Adrenal gland (tissue), 12 donors: Measurements from ENCODE around the gene PLXNA2. TPM values are rescaled to one million over a fixed set of nuclear protein-coding genes. Genes with fewer than 3 reads are reported as not detected.

ENCODE experiments used
- DNase-seq, 7 donors: peaks; one replicate each; pipeline ENCODE4 v3.0.0-alpha.2; 2019 to 2020
- H3K27ac ChIP-seq, 5 donors: fragments of 200-600 bp; sonication (generic) in 4 of 5; 1 replicate in 3 of 5; 2 replicates in 2 of 5; pipeline versions ENCODE4 v1.5.1 to v1.8.0; 2016 to 2020; ENCODE audit warnings: mild to moderate bottlenecking in 1 of 5
- H3K27me3 ChIP-seq: fragments of 200-600 bp; 2 replicates; pipeline ENCODE4 v1.8.0; 2021
- H3K36me3 ChIP-seq, 2 donors: fragments of 200-600 bp; replicated peaks in 1 of 2; 1 replicate in 1 of 2; 2 replicates in 1 of 2; pipeline versions ENCODE4 v1.5.1 to v1.8.0; 2018 to 2022
- H3K4me1 ChIP-seq, 2 donors: fragments of 200-600 bp; replicated peaks in 1 of 2; 1 replicate in 1 of 2; 2 replicates in 1 of 2; pipeline versions ENCODE4 v1.5.1 to v1.8.0; 2018 to 2021
- H3K4me3 ChIP-seq, 4 donors: fragments of 200-600 bp; sonication (generic) in 3 of 4; one replicate each; pipeline ENCODE4 v1.5.1; 2016 to 2018
- H3K9me3 ChIP-seq, 3 donors: fragments of 200-600 bp; sonication (generic) in 1 of 3; replicated peaks in 1 of 3; 1 replicate in 2 of 3; 2 replicates in 1 of 3; pipeline versions ENCODE4 v1.5.1 to v1.8.0; 2016 to 2021
- CTCF ChIP-seq, 6 experiments: fragments of 450-650 bp in 4 of 6; fragments of 200-600 bp in 2 of 6; sonication (generic) in 1 of 6; IDR thresholded peaks; 1 replicate in 5 of 6; 2 replicates in 1 of 6; pipeline versions ENCODE4 v1.5.1 to v1.8.0; 2016 to 2021; ENCODE audit warnings: antibody characterized with exemption in 6 of 6, mild to moderate bottlenecking in 2 of 6, moderate library complexity in 1 of 6
- POLR2A ChIP-seq, 2 donors: fragments of 450-650 bp; IDR thresholded peaks; one replicate each; pipeline ENCODE4 v1.6.1; 2017; ENCODE audit warnings: antibody characterized with exemption in 2 of 2, mild to moderate bottlenecking in 2 of 2, moderate library complexity in 1 of 2
- WGBS, 4 donors: extraction: QIAGEN DNeasy Blood & Tissue Kit in 2 of 4; methylation state at CpG; one replicate each; pipeline versions ENCODE4 v1.1.5 to v1.1.7; 2013 to 2017; 5-methylcytosine and 5-hydroxymethylcytosine counted together
- intact Hi-C, 2 donors: fragments of 100-400 bp; cut with DNase I; formaldehyde crosslinking; loops; one replicate each; pipeline versions ENCODE4 v1.14.1 to v1.15.0; 2022 to 2023
- polyA plus RNA-seq, 3 donors: library from polyadenylated mRNA; stranded (reverse); fragments of 200-250 nt in 2 of 3; fragments of 350-450 nt in 1 of 3; fragmentation: Illumina TruSeq in 1 of 3; extraction: RNeasy Lipid Tissue Mini Kit (QIAGEN cat#74804) in 1 of 3; gene quantifications; one replicate each; pipeline ENCODE4 v1.2.3, GENCODE V29; 2013 to 2014
- total RNA-seq, 9 donors: library from RNA; depleted of rRNA in 4 of 9; stranded (reverse); fragments of >200 nt in 4 of 9; fragments of 120-200 nt in 1 of 9; fragmentation: NEBNext Ultra II Directional in 1 of 9; extraction: Animal tissue kit (Norgen Biotek cat#: 25700) in 1 of 9; gene quantifications; one replicate each; pipeline versions ENCODE4 v1.1.0 to v1.2.4, GENCODE V29; 2013 to 2023
- donor health status: healthy with polysubstance abuse.
- donor health status: Bipolar disorder and iron deficiency.
- donor health status: DM: yes; HTN: yes; CAD: no.
- donor health status: DM: no; HTN: no; CAD: no.
- donor health status: DM: no; HTN: no; CAD: no.
- donor health status: DM: yes; HTN: yes; CAD: no.

PLXNA2 gene
- total and polyA plus RNA-seq, 12 donors, result 2.7 to 9.4 (median 4.5) TPM

- Histone ChIP-seq H3K4me1 (peaks cover 0 to 6% of the 10 kb centered on the region in 2 donors), H3K27ac (no peak overlapping the region), H3K9me3 (no peaks in the 10 kb centered on the region), H3K4me3 (no peak overlapping the region), H3K36me3 (peaks cover 0 to 4% of the 10 kb centered on the region in 2 donors), H3K27me3 (no peaks in the 10 kb centered on the region)
- 86 to 100% (median 93%) methylated on average over 1 of the region's 1 CpG for WGBS, 4 donors
- TF ChIP-seq POLR2A (IDR thresholded peaks at IDR 0.05) (no peak), CTCF (IDR thresholded peaks at IDR 0.05) (no peak)
- intact Hi-C loops, result no loop called here
- DNase-seq, result no peak
These were observed 31.3 kb downstream of the PLXNA2 start for GRCh38 chr1:208212893-208213292.

GRCh38 chr1:208211921-208212843 lies 32.0 kb downstream of the PLXNA2 start:
- Histone ChIP-seq H3K36me3 (peaks cover 0 to 2% of the 10 kb centered on the region in 2 donors), H3K4me1 (peaks cover 0 to 6% of the 10 kb centered on the region in 2 donors), H3K9me3 (no peaks in the 10 kb centered on the region), H3K4me3 (no peak overlapping the region), H3K27ac (no peak overlapping the region), H3K27me3 (no peaks in the 10 kb centered on the region)
- 54 to 59% (median 58%) methylated on average over 8 of the region's 8 CpGs for WGBS, 4 donors
- intact Hi-C loops, result no loop called here
- DNase-seq, result peak in 3 of 7 donors; percentile 41 to 64 (median 43)
- TF ChIP-seq CTCF (IDR thresholded peaks at IDR 0.05), result no peak
- TF ChIP-seq POLR2A (IDR thresholded peaks at IDR 0.05), result no peak

GRCh38 chr1:208209896-208210589 lies 34.1 kb downstream of the PLXNA2 start:
- WGBS, 4 donors, result 86 to 92% (median 89%) methylated on average over 8 to 9 of the region's 9 CpGs
- Histone ChIP-seq H3K36me3 (no peaks in the 10 kb centered on the region), H3K9me3 (no peaks in the 10 kb centered on the region), H3K27ac (no peak overlapping the region), H3K4me3 (no peak overlapping the region), H3K27me3 (no peaks in the 10 kb centered on the region), H3K4me1 (peaks cover 0 to 6% of the 10 kb centered on the region in 2 donors)
- DNase-seq, result no peak
- TF ChIP-seq CTCF (IDR thresholded peaks at IDR 0.05) (no peak), POLR2A (IDR thresholded peaks at IDR 0.05) (no peak)
- intact Hi-C loops, result no loop called here

- DNase-seq, result no peak
- no peaks in the 10 kb centered on the region for H3K36me3 ChIP-seq
- WGBS, 4 donors, result 67 to 97% (median 73%) methylated on average over 3 of the region's 3 CpGs
- H3K9me3 ChIP-seq, result no peaks in the 10 kb centered on the region
- TF ChIP-seq CTCF (IDR thresholded peaks at IDR 0.05), result no peak
- H3K27ac ChIP-seq, result no peak overlapping the region
- H3K4me3 ChIP-seq, result no peak overlapping the region
- no peaks in the 10 kb centered on the region for H3K27me3 ChIP-seq
- intact Hi-C loops, result no loop called here
- H3K4me1 ChIP-seq, result peaks cover 0 to 6% of the 10 kb centered on the region in 2 donors
These were observed 34.9 kb downstream of the PLXNA2 start for GRCh38 chr1:208209286-208209685.
